Epithelial cell of esophagus (primary cell): ENCODE measurements around the gene AKNAD1.
A peak's percentile ranks its signal among the peaks of the same experiment; 100 is the strongest.

Source experiments
- DNase-seq: peaks from one replicate; pipeline ENCODE4 v3.0.0; 2010; ENCODE audit warnings: low read depth
- H3K4me3 ChIP-seq: 2 replicates; pipeline ENCODE4 v1.5.1; 2011; ENCODE audit warnings: mild to moderate bottlenecking, low read length, control low read depth
- CTCF ChIP-seq: IDR thresholded peaks from 2 replicates; pipeline ENCODE4 v1.5.1; 2011; ENCODE audit warnings: low read depth, mild to moderate bottlenecking, low read length, control low read depth, inconsistent platforms; ENCODE audit not compliant: insufficient read depth; ENCODE audit errors: missing control alignments

The AKNAD1 gene

GRCh38 chr1:108817811-108818210 is 39.1 kb downstream of the AKNAD1 start:
- H3K4me3 ChIP-seq: no peak overlapping the region
- TF ChIP-seq CTCF: peak; percentile 7
- no peak for DNase-seq

GRCh38 chr1:108817016-108817415 is 39.9 kb downstream of the AKNAD1 start:
- no peak overlapping the region for H3K4me3 ChIP-seq
- no peak for TF ChIP-seq CTCF
- DNase-seq: no peak

GRCh38 chr1:108816049-108816893 is 40.6 kb downstream of the AKNAD1 start:
- no peak for TF ChIP-seq CTCF
- peak; percentile 71 for DNase-seq
- H3K4me3 ChIP-seq: no peak overlapping the region

GRCh38 chr1:108815566-108815965 is 41.3 kb downstream of the AKNAD1 start:
- no peak for TF ChIP-seq CTCF
- H3K4me3 ChIP-seq: no peak overlapping the region
- DNase-seq: no peak

GRCh38 chr1:108814343-108815125 is 42.4 kb downstream of the AKNAD1 start:
- TF ChIP-seq CTCF: no peak
- H3K4me3 ChIP-seq: no peak overlapping the region
- DNase-seq: no peak

GRCh38 chr1:108813326-108813725 is 43.6 kb downstream of the AKNAD1 start:
- no peak overlapping the region for H3K4me3 ChIP-seq
- TF ChIP-seq CTCF: no peak
- DNase-seq: no peak
